NCI-H345 (cell line): ENCODE data around the gene CRP.
"Not testable (repeated sequence)": the region's sequence is repeated elsewhere in the genome, so short reads cannot be mapped to it uniquely, and the experiment has no call there.

Experiments
- DNase-seq: peaks from one replicate; lab custom pipeline; 2025; lab: John Stamatoyannopoulos, UW

Gene CRP, protein sequence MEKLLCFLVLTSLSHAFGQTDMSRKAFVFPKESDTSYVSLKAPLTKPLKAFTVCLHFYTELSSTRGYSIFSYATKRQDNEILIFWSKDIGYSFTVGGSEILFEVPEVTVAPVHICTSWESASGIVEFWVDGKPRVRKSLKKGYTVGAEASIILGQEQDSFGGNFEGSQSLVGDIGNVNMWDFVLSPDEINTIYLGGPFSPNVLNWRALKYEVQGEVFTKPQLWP

GRCh38 chr1:159714529-159714928, at the start of gene CRP:
Gene CRP, minus strand, starts transcription at chr1:159714589. Its CDS starts 104 bp downstream, at chr1:159714485.
- DNase-seq: no peak

DNA sequence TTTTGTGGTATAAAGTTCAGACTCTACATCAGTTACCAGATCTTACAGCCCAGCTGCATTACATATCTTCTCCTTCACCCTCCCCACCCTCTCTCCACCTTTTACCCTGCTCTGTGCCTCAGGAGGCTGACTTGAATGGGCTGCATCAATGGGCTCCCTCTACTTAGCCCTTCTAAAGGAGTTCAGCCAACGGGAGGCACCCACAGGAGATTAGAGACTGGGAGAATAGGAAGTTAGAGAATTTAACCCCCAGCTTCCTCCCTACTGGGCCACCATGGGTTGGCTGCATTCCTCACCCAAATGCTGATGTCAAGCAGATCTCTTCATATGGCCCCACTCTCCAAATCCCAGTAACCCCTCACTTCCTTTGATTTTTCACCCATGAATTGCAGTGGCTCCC, 49.3 kb upstream of the CRP start:
- DNase-seq: no peak

GRCh38 chr1:159756397-159756796, 42.0 kb upstream of the CRP start:
- no peak for DNase-seq

DNA sequence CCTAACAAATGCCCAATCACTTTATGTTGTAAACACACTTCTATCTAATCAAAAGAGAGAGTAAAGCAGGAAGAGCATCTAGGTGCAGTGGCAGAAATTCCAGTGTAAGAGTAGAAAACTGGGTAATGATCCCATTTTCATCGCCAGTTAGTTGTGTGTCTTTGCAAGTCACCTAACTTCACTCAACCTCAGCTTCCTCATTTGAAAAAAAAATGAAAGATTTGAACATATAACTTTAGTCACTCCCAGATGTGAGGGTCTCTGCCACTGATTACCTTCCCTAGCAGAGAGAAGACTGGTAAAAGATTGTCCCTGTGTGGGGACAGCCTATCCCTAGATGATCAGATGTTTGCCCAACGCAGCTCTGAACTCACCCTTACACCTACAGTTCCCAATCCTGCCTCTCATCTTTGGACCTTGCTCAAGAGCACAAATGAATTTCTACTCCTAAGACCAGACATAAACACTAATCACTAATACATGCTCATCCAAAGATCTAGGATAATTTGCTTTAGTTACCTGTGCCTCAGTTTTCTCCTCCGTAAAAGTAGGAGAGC, 41.1 kb upstream of the CRP start:
- no peak for DNase-seq

- no peak for DNase-seq
These were observed 39.0 kb upstream of the CRP start for GRCh38 chr1:159753386-159753785.

GRCh38 chr1:159752135-159752580, 37.8 kb upstream of the CRP start:
- no peak for DNase-seq

DNA sequence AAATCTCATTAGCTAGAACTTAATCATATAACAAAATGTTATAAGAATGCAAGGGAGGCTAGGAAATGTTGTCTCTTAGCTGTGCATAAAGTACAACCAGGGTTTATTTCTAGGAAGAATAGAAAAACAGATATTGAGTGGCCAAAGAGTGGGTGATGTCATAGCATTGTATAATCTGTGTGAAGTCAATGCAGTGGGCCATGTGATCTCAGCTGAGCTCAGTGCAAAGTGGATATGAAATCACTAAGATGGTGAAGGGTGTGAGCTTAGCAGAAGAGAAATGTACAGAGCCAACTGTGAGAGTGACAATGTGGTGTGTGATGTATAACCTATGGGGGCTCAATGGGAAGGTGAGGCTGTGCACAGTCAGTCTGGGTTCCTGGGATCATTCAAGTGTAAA, 36.6 kb upstream of the CRP start:
- no peak for DNase-seq

DNA sequence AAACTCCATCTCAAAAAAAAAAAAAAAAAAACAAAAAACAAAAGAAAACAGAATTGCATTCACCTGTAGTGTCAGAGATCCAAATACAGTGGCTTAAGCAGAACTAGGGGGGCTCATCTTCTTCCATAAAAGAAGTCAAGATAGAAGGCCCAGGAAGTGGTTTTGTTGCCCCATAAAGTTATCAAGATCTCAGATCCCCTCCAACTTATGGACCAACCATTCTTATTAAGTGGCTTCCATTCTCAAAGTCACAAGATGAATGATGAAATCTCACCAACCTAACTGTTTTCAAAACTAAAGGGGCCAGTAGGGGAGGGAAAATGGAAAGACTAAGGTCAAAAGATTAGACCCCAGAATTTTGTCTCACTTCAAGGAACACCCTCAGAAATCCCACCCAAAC, 36.2 kb upstream of the CRP start:
- DNase-seq: no peak

DNA sequence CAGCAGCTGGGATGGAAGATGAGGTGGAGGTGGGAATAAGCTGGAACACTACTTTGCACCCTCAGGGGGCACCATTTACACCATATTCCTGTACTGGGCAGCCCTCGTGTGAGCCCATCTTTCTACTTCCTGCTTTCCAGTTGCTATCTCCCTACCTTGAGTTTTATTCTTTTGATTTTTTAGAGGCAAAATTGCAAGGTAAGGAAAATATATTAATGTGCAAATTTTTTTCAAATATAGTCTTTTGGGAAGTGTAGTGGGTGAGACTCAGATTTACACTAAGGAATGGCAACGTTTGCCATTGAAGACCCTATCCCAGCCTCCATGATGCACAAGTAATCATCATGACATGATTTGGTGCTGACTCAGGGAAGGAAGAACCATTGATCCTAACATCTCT, 35.2 kb upstream of the CRP start:
- DNase-seq: no peak

- no peak for DNase-seq
These were observed 34.0 kb upstream of the CRP start for GRCh38 chr1:159748370-159748769.

GRCh38 chr1:159746666-159747065, 32.3 kb upstream of the CRP start:
- DNase-seq: no peak

- no peak for DNase-seq
These were observed 29.4 kb upstream of the CRP start for GRCh38 chr1:159743651-159744410.

GRCh38 chr1:159737238-159737916, 23.0 kb upstream of the CRP start:
- DNase-seq: no peak

DNA sequence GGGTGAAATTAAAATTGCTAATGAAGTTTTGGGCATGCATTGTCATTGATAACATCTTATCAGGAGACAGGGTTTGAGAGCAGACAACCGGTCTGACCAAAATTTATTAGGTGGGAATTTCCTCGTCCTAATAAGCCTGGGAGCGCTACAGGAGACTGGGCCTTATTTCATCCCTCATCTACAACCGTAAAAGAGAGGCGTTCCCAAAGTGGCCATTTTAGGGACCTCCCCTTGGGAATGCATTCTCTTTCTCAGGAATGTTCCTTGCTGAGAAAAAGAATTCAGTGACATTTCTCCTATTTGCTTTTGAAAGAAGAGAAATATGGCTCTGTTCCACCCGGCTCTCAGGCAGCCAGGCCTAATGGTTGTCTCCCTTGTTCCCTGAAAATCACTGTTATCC, 8.8 kb upstream of the CRP start:
- not testable (repeated sequence) for DNase-seq

DNA sequence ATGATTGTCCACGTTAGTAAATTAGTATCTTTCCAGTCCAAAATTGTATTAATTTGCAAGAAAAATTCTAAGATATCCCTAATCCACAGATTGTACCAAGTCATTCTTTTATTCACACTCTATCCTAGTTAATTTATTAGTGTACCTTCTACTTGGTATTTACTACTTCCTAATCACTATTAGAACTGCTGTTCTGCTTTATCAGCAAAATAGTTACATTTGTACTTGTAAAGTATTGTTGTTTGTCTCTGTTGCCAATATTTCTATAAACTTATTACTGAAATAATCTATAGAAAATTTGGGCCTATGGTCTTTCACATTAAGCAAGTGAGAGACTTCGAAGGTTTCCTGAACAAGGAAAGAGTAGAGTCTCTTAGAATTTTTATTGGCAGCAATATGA, 5.6 kb upstream of the CRP start:
- DNase-seq: no peak

DNA sequence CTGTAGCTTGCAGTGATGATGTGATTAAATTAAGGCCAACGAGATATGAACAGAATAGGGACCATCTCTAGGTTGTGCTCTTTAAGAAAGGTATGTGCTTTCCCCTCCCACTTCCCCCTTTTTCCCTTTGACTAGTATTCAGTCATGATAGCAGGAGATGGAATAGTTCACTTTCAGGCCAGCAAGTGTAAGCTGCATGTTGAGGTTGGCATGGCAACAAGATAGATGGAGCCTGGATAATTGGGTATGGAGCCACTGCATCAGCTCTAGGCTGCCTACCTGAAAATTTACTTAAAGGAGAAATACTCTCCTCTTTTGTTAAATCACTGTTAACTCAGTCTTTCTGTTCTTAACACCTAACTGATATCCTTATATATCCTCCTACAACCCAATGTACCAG, 1.5 kb upstream of the CRP start:
- no peak for DNase-seq

GRCh38 chr1:159712080-159712479, 2.3 kb downstream of the CRP start:
- DNase-seq: no peak

GRCh38 chr1:159707472-159708260, 6.7 kb downstream of the CRP start:
- DNase-seq: no peak

- no peak for DNase-seq
These were observed 8.5 kb downstream of the CRP start for GRCh38 chr1:159705904-159706256.

DNA sequence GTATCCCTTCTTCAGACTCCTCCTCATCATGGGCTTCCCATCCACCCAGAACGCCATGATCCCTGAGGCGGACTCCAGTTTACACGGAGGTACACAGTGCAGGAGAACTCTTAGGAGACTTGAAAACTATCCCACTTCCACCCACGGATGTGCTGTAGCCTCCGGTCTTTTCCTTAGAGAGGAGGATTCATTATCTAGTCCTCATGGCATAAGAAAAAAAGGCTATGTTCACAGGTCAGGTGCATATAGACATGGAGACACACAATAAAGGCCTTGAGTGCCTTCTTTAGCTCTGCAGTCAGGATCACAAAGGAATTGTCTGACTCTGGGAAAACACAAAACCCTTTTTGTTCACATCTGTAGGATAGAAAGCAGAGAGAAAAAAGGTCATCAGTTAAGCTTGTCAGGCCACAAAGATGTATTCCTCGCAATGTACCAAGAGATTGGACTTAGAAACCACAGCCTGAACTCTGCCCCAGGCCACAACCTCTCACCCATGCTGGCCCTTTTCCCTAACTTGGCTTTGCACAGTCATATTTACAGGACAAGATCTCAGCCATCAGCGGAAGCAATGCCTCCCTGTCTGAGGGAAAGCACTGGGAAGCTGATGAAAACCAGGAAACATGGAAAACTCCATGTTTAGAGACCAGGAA, 9.0 kb downstream of the CRP start:
- no peak for DNase-seq

GRCh38 chr1:159704481-159704880, 9.9 kb downstream of the CRP start:
- no peak for DNase-seq

- no peak for DNase-seq
These were observed 14.1 kb downstream of the CRP start for GRCh38 chr1:159700312-159700711.
